HG03103 (cell line): Measurements from ENCODE around the gene IVD.
A peak's percentile ranks its signal among the peaks of the same experiment; 100 is the strongest.
"Not testable (repeated sequence)": the region's sequence is repeated elsewhere in the genome, so short reads cannot be mapped to it uniquely, and the experiment has no call there.

Source experiments
- ATAC-seq: cut with Tn5 transposase; IDR thresholded peaks from one replicate; pipeline ENCODE4 v1.9.1; 2021; ENCODE audit warnings: low read depth; ENCODE audit not compliant: unreplicated experiment

The IVD gene

DNA sequence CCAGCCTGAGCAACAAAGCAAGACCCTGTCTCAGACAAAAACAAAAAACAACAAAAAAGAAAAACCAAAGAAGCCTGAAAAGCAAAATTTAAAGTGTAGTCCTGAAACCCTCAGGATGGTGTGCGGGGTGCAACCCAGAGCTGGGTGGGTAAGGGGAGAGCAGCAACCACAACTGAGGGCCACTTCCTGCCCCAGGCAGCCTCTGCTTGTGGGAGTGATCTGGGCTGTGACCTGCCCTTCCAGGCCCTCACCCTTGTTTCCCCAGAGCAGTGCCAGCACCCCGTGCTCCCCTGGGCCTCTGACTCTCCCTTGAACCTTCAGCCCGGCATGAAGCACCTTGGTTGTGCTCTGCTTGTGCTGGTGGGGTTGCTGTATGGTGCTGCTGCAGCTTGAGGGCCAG, 48.3 kb downstream of the IVD start:
- ATAC-seq: not testable (repeated sequence)

DNA sequence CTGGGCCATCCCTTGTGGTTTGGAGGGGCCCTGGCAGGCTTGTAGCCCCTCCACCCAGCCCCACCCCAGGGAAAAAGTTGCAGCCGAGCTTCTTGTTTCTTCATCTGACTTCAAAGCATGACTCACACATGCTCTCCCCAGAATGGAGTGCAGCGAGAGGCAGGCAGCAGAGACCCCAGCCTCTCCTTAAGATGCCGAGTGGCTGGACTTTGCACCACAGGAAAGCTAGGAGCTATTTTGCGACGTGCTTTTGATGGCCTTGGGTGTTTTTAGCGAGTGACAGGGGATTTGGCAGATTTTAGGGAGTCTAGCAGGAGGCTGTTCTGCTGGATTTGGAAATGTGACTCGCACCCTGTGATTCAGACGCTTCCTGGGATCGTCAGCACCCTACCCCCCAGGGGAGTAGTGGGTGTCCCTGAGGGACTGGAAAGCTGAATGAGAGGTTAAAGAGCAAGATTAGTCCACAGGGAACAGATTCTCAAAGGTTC, 49.4 kb downstream of the IVD start:
- ATAC-seq: no peak

- ATAC-seq: no peak
Measured at GRCh38 chr15:40456299-40456712, 50.7 kb downstream of the IVD start.

DNA sequence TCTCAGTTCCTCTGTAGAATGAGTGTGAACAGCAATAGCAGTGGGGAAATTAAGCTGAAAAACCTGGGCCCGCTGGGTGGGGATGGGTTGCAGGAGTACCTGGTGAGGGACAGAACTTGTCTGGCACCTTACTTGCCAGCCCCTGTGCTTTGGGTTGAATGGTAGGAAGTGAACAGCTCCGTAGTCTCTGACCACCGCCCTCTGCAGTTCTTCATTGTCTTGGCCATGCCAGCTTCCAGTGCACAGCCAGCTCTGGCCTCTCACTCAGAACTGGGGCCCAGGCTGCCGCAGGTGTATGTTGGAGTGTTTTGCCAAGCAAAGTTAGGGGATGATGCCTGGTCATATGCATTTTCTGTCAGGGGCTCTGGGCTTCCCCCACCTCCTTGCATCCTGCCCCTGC, 51.1 kb downstream of the IVD start:
- ATAC-seq: no peak

- no peak for ATAC-seq
Measured at GRCh38 chr15:40458495-40459371, 53.1 kb downstream of the IVD start.

DNA sequence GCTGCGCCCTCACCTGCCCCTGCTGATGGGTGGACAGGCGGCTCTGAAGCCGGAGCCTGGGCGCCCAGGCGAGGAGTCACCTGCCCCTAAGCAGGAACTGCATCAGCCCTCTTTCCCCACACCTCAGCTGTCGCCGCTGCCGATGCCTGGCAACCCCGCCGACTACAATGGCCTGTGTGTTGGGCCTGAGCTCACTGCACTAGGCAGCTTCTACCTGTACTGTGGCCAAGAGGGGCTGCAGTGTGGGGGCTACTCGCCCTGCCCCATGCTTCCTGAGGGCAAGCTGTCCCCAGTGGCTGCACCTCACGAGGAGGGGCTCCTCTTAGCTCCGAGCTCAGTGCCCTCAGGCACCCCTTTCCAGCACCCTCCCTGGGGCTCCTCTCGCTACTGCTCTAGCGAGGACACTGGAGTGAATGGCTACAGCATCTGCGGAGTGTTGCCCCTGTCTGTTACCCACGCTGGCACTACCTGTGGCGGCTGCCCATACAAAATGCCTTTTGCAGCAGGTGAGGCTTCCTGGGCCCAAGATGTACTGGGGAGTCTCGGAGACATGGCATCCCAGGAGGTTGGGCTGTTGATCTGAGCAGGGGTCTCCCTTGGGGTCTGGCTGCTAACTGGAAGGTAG, 53.9 kb downstream of the IVD start:
- ATAC-seq: no peak

DNA sequence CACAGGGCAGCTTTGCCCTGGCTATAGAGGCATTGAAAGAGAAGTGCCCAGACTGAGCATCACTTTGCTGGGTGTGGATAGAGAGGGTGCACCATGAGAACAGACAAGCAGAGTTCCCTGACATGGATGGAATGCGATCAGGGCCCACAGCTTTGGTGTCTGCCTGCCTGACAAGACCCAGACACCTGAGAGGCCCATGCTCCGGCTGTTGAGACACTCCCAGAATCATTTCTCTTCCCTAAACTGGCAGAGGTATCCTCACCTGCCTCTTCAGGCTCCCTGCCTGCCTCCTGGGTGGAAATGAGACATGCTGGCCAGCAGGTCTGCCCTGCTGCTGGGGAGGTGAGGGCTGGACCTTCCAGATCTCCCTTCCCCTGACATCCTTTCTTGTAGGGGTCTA, 54.8 kb downstream of the IVD start:
- no peak for ATAC-seq

DNA sequence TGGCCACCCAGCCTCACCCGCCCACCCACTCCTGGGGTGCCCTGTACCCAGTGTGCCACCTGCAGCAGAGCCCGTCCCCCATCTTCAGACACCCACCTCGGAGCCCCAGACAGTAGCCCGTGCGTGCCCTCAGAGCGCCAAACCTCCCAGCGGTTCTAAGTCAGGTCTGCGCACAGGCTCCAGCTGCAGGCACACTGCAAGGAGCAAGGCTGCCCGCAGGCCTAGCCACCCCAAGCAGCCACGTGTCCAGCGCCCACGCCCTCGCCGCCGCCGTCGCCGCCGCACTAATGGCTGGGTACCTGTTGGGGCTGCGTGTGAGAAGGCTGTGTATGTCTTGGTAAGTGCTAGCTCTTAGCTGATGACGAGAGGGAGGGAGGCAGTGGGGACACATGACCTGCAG, 56.4 kb downstream of the IVD start:
- no peak for ATAC-seq

- ATAC-seq: no peak
Measured at GRCh38 chr15:40463279-40463678, 57.7 kb downstream of the IVD start.

DNA sequence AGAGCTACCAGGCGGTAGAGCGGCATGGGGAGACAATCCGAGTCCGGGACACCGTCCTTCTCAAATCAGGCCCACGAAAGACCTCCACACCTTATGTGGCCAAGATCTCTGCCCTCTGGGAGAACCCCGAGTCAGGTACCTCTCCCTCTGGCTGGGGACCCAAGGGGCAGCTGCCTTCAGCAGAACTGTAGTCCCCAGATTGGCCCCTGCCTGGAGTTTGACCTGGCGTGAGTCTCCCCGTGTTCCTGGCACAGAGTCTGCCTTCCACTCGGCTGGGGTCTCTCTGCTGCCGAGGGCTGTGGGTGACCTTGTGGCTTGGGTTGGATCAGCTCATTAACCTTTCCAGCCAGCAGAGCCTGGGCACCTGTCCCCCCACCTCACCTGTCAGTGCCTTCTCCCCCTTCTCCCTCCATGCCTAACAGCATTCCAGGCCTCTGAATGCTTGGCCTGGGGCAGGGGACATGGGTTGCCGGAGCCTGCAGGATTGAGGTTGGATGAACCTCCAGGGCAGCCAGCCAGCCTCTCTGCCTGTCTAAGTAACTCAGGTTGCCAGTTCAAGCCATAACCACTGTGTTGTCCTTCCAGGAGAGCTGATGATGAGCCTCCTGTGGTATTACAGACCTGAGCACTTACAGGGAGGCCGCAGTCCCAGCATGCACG, 58.4 kb downstream of the IVD start:
- no peak for ATAC-seq

DNA sequence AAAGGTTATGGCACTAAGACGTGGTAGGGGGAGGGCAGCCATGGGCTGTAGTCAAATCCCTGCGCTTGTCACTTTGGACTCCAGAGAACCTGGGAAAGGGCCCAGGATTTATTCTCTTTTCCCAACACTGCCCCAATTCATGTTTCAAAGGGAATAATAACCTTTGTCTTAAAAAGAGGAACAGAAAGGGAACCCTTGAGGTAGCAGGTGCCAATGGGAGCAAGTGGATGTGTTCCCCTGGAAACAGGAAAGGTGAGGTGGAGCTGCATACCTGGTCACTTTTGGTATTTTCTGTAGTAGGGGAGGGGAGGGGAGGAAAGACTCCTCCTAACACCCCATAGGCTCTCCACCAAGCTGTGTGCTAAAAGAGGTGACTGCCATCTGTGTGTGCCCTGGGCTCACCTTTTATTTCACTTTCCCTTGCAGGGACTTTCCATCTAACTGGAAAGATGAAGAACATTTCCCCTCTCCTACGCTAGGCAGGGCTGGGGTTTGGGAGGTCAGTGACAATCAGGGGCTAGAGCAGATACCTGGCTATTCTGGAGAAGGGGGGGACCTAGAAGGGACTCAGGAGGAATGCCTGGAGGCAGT, 59.1 kb downstream of the IVD start:
- no peak for ATAC-seq

DNA sequence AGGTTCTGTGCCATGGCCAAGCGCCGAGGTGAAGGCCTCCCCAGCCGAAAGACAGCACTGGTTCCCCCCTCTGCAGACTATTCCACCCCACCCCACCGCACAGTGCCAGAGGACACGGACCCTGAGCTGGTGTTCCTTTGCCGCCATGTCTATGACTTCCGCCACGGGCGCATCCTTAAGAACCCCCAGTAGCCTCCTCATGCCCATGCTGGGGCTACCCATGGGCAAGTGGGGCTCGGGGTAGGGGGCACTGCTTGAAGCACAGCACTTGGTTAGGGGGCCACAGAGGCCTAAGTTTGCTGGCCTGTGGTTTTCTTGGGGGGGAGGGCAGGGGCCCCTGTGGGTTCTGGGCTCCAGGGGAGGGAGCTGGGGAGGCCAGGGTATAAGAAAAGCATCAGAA, 60.3 kb downstream of the IVD start:
- no peak for ATAC-seq

- ATAC-seq: no peak
Measured at GRCh38 chr15:40466426-40467260, 61.0 kb downstream of the IVD start.

DNA sequence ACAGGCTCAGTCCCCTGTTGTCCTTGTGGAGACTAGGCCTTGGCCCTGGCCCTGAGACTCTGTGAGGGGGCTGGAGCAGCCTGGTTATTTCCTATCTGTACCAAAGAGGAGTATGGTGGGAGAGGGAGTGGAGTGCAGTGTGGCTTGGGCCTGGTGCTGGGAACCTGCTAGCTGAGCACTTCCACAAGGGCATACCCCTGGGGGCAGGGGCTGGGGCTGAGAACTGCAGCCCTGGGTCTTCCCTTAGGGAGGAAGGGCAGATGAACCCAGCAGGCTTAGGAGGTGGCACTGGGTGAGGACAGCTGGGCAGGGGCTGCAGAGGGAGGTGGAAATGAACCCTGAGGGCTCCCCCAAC, 61.6 kb downstream of the IVD start:
- ATAC-seq: no peak

- no peak for ATAC-seq
Measured at GRCh38 chr15:40468898-40469331, 63.3 kb downstream of the IVD start.

DNA sequence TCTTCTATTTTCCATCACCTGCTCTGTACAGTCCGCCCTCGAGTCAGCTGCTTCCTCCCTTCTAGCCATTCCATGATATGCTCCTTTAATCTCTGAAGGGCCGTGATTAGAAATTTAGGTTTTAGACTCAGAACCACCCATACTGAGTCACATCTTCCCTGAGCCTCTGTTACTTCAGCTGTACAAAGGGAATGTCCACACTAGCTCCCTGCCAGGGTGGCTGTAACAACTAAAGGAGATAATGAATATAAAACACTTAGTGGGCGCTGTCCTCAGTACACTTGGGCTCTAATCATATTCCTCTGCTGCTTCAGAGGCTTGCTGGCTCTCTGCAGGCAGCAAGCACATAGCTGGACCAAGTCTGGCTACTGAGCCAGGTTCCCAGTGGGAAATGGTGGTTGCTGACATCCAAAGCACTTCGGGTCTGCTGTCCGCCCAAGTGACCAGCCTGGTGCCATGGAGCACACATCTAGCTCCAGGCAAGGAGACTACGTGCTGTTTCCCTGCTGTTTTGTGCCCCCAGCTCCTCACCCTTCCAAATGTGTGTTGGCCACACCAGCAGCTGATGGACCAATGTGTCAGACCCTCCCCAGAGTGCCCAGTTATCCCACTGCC, 64.3 kb downstream of the IVD start:
- ATAC-seq: no peak

GRCh38 chr15:40470423-40471104, 65.0 kb downstream of the IVD start, which contains the start of gene CHST14:
CHST14 (plus strand) TSS chr15:40470984; CDS start chr15:40471214, 230 bp downstream.
- ATAC-seq: peak; percentile 56
